ENCODE data around the gene UPF3A. TPM values are rescaled to one million over a fixed set of nuclear protein-coding genes. Genes with fewer than 3 reads are reported as not detected.

The UPF3A gene
- total RNA-seq, 3 donors from 2014 or later (not counting 1 experiment from before 2014, with no cell fraction given) = 37.8 to 66.5 (median 44.7) TPM

- Histone ChIP-seq H3K27ac (ENCODE audit: low read length) (no peak overlapping the region), H3K4me3 (ENCODE audit: low read length) (no peak overlapping the region), H3K27me3 (ENCODE audit: control insufficient read depth, insufficient read depth, low read length) (no peaks in the 10 kb centered on the region), H3K9me3 (ENCODE audit: control insufficient read depth, insufficient read depth, low read length) (no peaks in the 10 kb centered on the region), H3K36me3 (ENCODE audit: control insufficient read depth, insufficient read depth, low read length) (peaks cover 80% of the 10 kb centered on the region), H3K4me1 (ENCODE audit: control insufficient read depth, insufficient read depth, low read length) (peaks cover 16% of the 10 kb centered on the region)
- WGBS (ENCODE audit: insufficient coverage) = 86% methylated on average over 4 of the region's 4 CpGs
- H3K36me3 Mint-ChIP-seq = peaks cover 46% of the 10 kb centered on the region
- intact Hi-C loops (cut with micrococcal nuclease) = no loop called here
- no peaks in the 10 kb centered on the region for H3K27me3 Mint-ChIP-seq (ENCODE audit: low read depth in 2 of 2)
- no peak overlapping the region for H3K4me3 Mint-ChIP-seq
- no peak for TF ChIP-seq CTCF (IDR thresholded peaks at IDR 0.05)
- DNase-seq = no peak
- H3K4me1 Mint-ChIP-seq = peaks cover 28 to 57% of the 10 kb centered on the region in 2 donors
- ATAC-seq = no peak
- no peak overlapping the region for H3K27ac Mint-ChIP-seq
- no peaks in the 10 kb centered on the region for H3K9me3 Mint-ChIP-seq
These were observed 24.4 kb upstream of the UPF3A start for GRCh38 chr13:114257014-114257413.

- no peak overlapping the region for H3K4me3 ChIP-seq (ENCODE audit: low read length)
- H3K27ac ChIP-seq (ENCODE audit: low read length) = no peak overlapping the region
- H3K9me3 ChIP-seq (ENCODE audit: control insufficient read depth, insufficient read depth, low read length) = no peaks in the 10 kb centered on the region
- Mint-ChIP-seq H3K4me3 (no peak overlapping the region), H3K27ac (no peak overlapping the region), H3K9me3 (no peaks in the 10 kb centered on the region), H3K4me1 (peaks cover 43 to 71% of the 10 kb centered on the region in 2 donors), H3K27me3 (ENCODE audit: low read depth in 2 of 2) (no peaks in the 10 kb centered on the region), H3K36me3 (peaks cover 44% of the 10 kb centered on the region)
- WGBS (ENCODE audit: insufficient coverage) = 98% methylated on average over 8 of the region's 8 CpGs
- TF ChIP-seq CTCF (IDR thresholded peaks at IDR 0.05) = no peak
- peaks cover 74% of the 10 kb centered on the region for H3K36me3 ChIP-seq (ENCODE audit: control insufficient read depth, insufficient read depth, low read length)
- intact Hi-C loops (cut with micrococcal nuclease) = no loop called here
- no peak for DNase-seq
- H3K27me3 ChIP-seq (ENCODE audit: control insufficient read depth, insufficient read depth, low read length) = no peaks in the 10 kb centered on the region
- peaks cover 30% of the 10 kb centered on the region for H3K4me1 ChIP-seq (ENCODE audit: control insufficient read depth, insufficient read depth, low read length)
- no peak for ATAC-seq
These were observed 22.8 kb upstream of the UPF3A start for GRCh38 chr13:114258589-114258988.

- H3K4me3 Mint-ChIP-seq = no peak overlapping the region
- no peak overlapping the region for H3K27ac ChIP-seq (ENCODE audit: low read length)
- peaks cover 38% of the 10 kb centered on the region for H3K4me1 ChIP-seq (ENCODE audit: control insufficient read depth, insufficient read depth, low read length)
These were observed 22.0 kb upstream of the UPF3A start for GRCh38 chr13:114259374-114259773.

More at GRCh38 chr13:114259374-114259773, 22.0 kb upstream of the UPF3A start:
- H3K4me3 ChIP-seq (ENCODE audit: low read length) = no peak overlapping the region
- 91% methylated on average over 5 of the region's 7 CpGs for WGBS (ENCODE audit: insufficient coverage)
- no peaks in the 10 kb centered on the region for H3K9me3 ChIP-seq (ENCODE audit: control insufficient read depth, insufficient read depth, low read length)
- intact Hi-C loops (cut with micrococcal nuclease) = no loop called here
- ATAC-seq (no peak), DNase-seq (no peak)
- Mint-ChIP-seq H3K9me3 (no peaks in the 10 kb centered on the region), H3K36me3 (peaks cover 38% of the 10 kb centered on the region), H3K4me1 (peaks cover 51 to 66% of the 10 kb centered on the region in 2 donors), H3K27ac (no peak overlapping the region), H3K27me3 (ENCODE audit: low read depth in 2 of 2) (no peaks in the 10 kb centered on the region)
- no peak for TF ChIP-seq CTCF (IDR thresholded peaks at IDR 0.05)
- peaks cover 69% of the 10 kb centered on the region for H3K36me3 ChIP-seq (ENCODE audit: control insufficient read depth, insufficient read depth, low read length)
- H3K27me3 ChIP-seq (ENCODE audit: control insufficient read depth, insufficient read depth, low read length) = no peaks in the 10 kb centered on the region
